HG03469 (cell line): Measurements from ENCODE around the gene MYO1G.
A peak's percentile ranks its signal among the peaks of the same experiment; 100 is the strongest.
"Not testable (repeated sequence)": the region's sequence is repeated elsewhere in the genome, so short reads cannot be mapped to it uniquely, and the experiment has no call there.

Experiments
- ATAC-seq: cut with Tn5 transposase; IDR thresholded peaks from one replicate; pipeline ENCODE4 v1.9.1; 2021; ENCODE audit warnings: mild to moderate bottlenecking, moderate library complexity, moderate number of reproducible peaks; ENCODE audit not compliant: unreplicated experiment

MYO1G gene

DNA sequence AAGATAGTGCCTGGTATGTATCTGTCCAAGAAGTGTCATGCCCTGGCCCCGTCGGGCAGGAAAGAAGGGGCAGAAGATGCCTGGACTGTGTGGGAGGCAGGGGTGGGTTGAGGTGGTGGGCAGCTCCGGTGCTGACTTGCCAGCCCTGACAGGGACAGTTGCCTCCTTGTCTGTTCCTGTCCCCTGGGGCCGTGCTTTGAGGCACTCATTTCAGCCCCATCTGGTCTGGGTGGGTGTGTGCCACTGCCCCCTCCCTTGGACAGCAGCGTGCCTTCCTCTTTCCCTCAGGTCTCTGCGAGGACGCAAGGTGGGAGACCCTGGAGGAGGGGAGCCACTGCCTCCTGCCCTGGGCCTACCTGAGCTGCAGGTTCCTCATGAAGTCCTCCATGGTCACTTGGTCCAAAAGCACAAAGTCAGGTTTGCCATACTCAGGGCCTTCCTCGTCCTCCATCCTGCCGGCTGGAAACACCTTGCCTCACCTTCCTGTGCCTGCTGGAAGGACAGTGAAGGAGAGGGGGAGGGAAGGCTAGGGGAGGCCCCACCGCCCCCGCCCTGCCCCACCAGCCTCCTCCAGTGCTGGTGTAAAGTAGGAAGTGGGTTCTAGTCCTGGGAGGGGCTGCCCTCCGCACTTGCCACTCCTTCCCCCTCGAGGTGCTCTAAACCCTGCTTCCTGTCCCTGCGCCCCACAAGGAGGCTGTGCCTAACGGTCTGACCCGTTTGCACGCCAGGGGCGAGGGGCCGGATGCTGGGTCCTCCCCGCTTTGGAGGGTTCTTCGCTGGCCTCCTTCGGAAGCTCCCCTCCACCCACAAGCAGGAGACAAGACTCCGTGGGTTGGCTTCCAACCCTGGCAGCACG, at the start of gene MYO1G:
MYO1G (minus strand) TSS at position 505 of the 856 bp plus-strand sequence; CDS start at position 451, 54 bp downstream.
- peak; percentile 43 for ATAC-seq

GRCh38 chr7:45028138-45028919, 49.5 kb upstream of the MYO1G start:
- no peak for ATAC-seq

DNA sequence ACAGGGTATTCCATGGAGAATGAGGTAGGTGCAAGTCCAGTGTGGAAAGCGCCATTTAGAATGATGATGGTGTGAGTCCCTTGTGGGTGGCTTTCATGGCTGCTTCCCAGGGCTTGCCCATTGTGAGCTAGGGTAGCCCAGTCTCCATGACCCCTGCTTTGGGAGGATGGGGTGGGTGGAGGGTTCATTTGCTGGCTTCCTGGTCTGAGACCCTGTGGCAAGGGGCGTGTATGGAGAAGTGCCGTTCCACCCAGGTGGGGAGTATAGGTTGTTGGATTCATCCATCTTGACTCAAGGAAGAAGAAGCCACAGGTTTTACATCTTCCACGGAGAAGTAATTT, 48.9 kb upstream of the MYO1G start:
- no peak for ATAC-seq

DNA sequence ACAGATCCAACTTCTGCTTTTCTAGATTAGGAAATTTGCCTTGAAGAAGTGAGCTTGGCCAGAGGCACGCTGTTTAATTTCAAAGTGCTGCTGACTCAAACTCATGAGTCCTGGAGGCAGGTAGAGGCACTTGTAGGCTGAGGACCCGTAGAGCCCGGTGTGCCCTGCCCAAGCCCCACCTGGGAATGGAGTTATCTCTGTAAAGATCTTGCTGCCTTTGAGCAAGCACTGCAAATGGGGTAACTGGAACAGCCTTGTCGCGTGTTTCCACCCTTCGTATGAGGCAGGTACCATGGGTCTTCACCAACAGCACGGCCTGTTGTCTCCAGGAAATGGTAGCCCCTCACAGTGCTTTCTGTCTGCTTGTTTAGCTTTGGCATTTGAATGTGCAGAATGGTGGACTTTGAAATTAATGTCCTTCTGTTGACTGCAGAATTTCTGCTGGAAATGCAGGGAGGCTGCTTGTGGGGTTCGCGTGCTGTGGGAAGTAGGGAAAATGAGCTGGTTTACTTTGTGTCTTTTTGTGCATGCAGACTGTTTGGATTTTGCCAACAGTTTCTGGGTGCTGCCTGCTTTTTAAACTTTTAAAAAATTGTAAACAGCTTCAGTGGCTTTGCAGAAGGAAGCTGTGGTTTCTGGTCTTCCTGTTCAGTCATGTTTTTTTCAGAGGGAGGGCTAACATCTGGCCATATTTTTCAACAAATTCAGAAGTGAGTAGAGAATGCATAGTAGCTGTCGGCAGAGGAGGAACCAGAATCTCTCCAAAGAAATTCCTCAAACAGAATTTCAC, 48.4 kb upstream of the MYO1G start:
- ATAC-seq = no peak

GRCh38 chr7:45026013-45026412, 47.2 kb upstream of the MYO1G start:
- ATAC-seq = no peak

DNA sequence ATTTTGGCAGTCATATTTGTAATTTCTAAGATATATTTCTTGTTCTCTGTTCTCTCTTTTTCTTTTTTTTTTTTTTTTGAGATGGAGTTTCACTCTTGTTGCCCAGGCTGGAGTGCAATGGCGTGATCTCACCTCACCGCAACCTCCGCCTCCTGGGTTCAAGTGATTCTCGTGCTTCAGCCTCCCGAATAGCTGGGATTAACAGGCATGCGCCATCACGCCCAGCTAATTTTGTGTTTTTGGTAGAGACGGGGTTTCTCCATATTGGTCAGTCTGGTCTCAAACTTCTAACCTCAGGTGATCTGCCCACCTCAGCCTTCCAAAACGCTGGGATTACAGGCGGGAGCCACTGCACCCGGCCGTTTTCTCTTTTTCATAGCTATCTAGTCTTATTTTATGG, 46.7 kb upstream of the MYO1G start:
- ATAC-seq = not testable (repeated sequence)

- ATAC-seq = no peak
These were observed 45.4 kb upstream of the MYO1G start for GRCh38 chr7:45024126-45024744.

- peak; percentile 45 for ATAC-seq
These were observed 42.9 kb upstream of the MYO1G start for GRCh38 chr7:45021604-45022296.

GRCh38 chr7:45020915-45021314, 42.1 kb upstream of the MYO1G start:
- ATAC-seq = no peak

- ATAC-seq = no peak
These were observed 38.4 kb upstream of the MYO1G start for GRCh38 chr7:45017253-45017652.

- ATAC-seq = no peak
These were observed 36.5 kb upstream of the MYO1G start for GRCh38 chr7:45015313-45015712.

DNA sequence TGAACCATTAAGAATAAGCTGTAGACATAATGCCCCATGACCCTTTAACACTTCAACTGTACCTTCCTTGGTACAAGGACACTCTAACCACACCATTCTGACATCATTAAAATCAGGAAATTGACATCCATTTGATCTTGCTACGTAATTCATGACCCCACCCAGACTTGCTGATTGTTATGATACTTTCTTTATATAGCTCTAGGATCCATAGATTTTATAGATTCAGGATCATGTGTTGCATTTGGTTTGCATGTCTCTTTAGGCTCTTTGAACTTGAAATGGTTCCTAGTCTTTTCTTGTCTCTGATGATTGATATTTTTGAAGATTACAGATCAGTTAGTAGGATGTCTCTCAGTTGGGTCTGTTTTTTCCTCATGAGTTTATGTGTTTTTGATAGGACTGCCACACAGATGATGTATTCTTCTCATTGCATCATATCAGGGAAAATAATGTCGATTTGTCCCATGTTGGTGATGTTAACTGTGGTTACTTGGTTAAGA, 34.7 kb upstream of the MYO1G start:
- ATAC-seq = no peak

GRCh38 chr7:45007571-45008328, 28.9 kb upstream of the MYO1G start:
- no peak for ATAC-seq

DNA sequence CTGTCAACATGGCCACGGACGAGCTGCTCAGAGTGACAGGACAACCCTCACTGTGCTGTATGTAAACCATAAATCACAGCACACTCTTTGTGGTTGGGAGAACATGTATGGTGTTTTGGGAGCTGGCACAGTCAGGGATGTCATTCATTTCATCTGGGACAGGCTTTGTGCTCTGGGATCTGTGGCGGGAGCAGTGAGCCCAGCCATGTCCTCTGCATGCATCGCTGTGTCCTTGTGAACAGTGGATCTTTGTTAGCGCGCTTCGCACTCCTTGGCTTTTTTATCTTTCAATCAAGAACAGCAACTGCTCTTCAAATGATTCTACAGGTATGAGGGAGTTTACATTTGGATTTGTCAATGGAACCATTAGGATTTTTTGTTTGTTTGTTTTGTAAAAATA, 28.3 kb upstream of the MYO1G start:
- ATAC-seq = no peak

DNA sequence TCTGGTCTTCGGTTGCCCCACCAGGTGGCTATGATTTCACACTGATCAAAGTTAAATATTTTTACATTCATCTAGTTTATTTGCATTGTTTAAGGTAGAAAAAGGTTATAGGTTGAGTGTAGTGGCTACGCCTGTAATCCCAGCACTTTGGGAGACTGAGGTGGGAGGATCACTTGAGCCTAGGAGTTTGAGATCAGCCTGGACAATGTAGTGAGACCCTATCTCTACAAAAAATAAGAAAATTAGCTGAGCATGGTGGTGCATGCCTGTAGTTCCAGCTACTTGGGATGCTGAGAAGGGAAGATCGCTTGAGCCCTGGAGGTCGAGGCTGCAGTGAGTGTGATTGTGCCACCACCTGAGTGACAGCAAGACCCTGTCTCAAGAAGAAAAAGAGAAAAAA, 25.0 kb upstream of the MYO1G start:
- no peak for ATAC-seq

DNA sequence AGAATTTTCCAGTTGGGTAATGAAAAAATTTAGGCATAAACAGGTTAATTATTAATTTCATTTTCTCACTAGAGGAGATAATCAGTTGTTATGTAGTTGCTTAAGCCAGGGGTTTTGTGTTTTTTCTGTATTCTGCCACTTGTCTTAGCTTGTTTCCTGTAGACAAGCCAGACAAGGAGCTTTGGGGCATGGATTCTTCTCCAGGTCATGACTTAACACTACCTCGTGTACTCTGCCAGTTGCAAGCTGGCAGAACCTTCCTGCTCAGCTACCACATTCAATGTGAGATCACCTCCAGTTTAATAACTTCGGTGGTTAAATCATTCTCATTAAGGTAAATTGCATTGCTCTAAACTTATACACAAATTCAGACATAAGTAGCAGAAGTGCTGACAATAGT, 23.0 kb upstream of the MYO1G start:
- no peak for ATAC-seq

GRCh38 chr7:45001138-45001694, 22.4 kb upstream of the MYO1G start:
- ATAC-seq = peak; percentile 27

DNA sequence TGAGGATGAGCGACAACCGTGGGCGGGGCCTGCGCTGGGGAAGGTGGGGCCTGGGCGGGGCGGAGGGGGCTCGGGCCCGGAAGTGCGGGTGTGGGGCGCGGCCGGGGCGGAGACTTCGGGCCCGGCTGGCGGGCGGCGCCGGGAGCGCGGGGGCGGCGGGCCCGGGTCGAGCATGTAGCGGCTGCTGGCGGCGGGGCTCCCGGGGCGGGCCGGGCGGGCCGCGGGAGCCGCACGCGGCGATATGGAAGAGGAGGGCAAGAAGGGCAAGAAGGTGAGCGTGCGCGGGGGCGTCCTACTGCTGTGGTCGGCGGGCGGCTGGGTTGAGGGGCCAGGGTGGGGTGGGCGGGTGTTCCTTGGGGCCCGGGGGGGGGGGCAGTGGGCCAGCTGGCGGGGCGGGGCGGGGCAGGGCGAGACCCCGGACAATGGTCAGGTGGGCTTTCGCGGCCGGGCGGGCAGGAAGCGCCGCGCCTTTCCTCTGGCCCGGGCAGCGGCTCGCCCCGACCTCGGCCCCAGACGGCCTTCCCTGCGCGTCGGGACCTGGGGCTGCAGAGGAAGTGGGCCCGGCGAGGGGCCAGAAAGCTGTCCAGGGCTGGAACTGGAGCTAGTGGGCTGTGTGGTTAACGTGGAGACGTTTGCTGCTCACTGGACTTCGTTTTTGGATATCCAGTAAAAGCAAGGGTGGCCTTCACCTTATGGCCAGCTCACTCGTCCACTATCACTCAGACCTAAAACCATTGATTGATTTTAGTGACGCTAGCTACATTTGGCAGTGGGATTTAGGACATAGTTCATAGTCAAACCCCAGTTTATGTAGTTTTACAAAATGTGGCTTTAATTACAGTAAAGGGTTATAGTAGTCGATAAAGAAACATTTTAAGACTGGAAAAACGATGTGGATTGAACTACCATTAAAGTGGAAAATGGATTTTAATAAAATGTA, 21.5 kb upstream of the MYO1G start, which contains the start of gene CCM2:
CCM2 (plus strand) TSS at position 109 of the 940 bp plus-strand sequence; CDS start at position 242, 133 bp downstream.
- no peak for ATAC-seq
